Stimulated activated memory B cell treated with anti-CD40 and anti-IgM and Interleukin-4, amounts not matched to agents 10 μg/mL and 1 μg/mL and 100 μg/mL, for 72 hours (primary cell): ENCODE results near the gene WNT3A.

Experiments used
- ATAC-seq: fragments of 150-1000 bp; cut with Tn5 transposase; 2 replicates; pipeline ENCODE4 v1.10.0; 2021
- H3K27ac Mint-ChIP-seq: one replicate; pipeline ENCODE4 v1.8.0; 2022; ENCODE audit warnings: mild to moderate bottlenecking, mixed read lengths
- H3K27me3 Mint-ChIP-seq: one replicate; pipeline ENCODE4 v1.8.0; 2022; ENCODE audit warnings: mixed read lengths
- H3K36me3 Mint-ChIP-seq: one replicate; pipeline ENCODE4 v1.8.0; 2022; ENCODE audit warnings: mixed read lengths
- H3K4me1 Mint-ChIP-seq: one replicate; pipeline ENCODE4 v1.8.0; 2022; ENCODE audit warnings: mixed read lengths
- H3K4me3 Mint-ChIP-seq: one replicate; pipeline ENCODE4 v1.8.0; 2022; ENCODE audit warnings: mild to moderate bottlenecking, moderate library complexity, mixed read lengths
- H3K9me3 Mint-ChIP-seq: one replicate; pipeline ENCODE4 v1.8.0; 2022; ENCODE audit warnings: mixed read lengths

Gene WNT3A

GRCh38 chr1:228095938-228096337, 89.1 kb downstream of the WNT3A start:
- no peak overlapping the region for H3K4me3 Mint-ChIP-seq
- H3K4me1 Mint-ChIP-seq: peaks cover 47% of the 10 kb centered on the region
- no peak for ATAC-seq

GRCh38 chr1:228096416-228097332, 89.9 kb downstream of the WNT3A start:
- Mint-ChIP-seq H3K4me1 (peaks cover 47% of the 10 kb centered on the region), H3K27me3 (no peaks in the 10 kb centered on the region), H3K36me3 (peaks cover 50% of the 10 kb centered on the region), H3K9me3 (peaks cover 9% of the 10 kb centered on the region), H3K27ac (no peak overlapping the region), H3K4me3 (no peak overlapping the region)
- no peak for ATAC-seq

More at GRCh38 chr1:228095938-228096337, 89.1 kb downstream of the WNT3A start:
- no peaks in the 10 kb centered on the region for H3K27me3 Mint-ChIP-seq
- H3K36me3 Mint-ChIP-seq: peaks cover 54% of the 10 kb centered on the region
- H3K27ac Mint-ChIP-seq: peak overlapping the region; percentile 17
- peaks cover 9% of the 10 kb centered on the region for H3K9me3 Mint-ChIP-seq

GRCh38 chr1:228097333-228098081, 90.7 kb downstream of the WNT3A start:
- Mint-ChIP-seq H3K27ac (no peak overlapping the region), H3K4me3 (no peak overlapping the region), H3K4me1 (peaks cover 42% of the 10 kb centered on the region), H3K27me3 (no peaks in the 10 kb centered on the region), H3K36me3 (peaks cover 46% of the 10 kb centered on the region), H3K9me3 (peaks cover 9% of the 10 kb centered on the region)
- ATAC-seq: no peak

GRCh38 chr1:228098323-228098931, 91.6 kb downstream of the WNT3A start:
- Mint-ChIP-seq H3K9me3 (peaks cover 9% of the 10 kb centered on the region), H3K36me3 (peaks cover 46% of the 10 kb centered on the region), H3K4me1 (peaks cover 41% of the 10 kb centered on the region), H3K27me3 (no peaks in the 10 kb centered on the region), H3K4me3 (no peak overlapping the region), H3K27ac (no peak overlapping the region)
- no peak for ATAC-seq

- H3K9me3 Mint-ChIP-seq: peaks cover 9% of the 10 kb centered on the region
- ATAC-seq: no peak
- peaks cover 50% of the 10 kb centered on the region for H3K4me1 Mint-ChIP-seq
- no peak overlapping the region for H3K27ac Mint-ChIP-seq
- no peaks in the 10 kb centered on the region for H3K27me3 Mint-ChIP-seq
- peaks cover 40% of the 10 kb centered on the region for H3K36me3 Mint-ChIP-seq
- no peak overlapping the region for H3K4me3 Mint-ChIP-seq
Observed at GRCh38 chr1:228099331-228099732, 92.5 kb downstream of the WNT3A start.

GRCh38 chr1:228100822-228101613, 94.2 kb downstream of the WNT3A start:
- no peaks in the 10 kb centered on the region for H3K9me3 Mint-ChIP-seq

GRCh38 chr1:228101614-228101993, 94.8 kb downstream of the WNT3A start:
- H3K27ac Mint-ChIP-seq: peak overlapping the region; percentile 85
- ATAC-seq: no peak
- H3K27me3 Mint-ChIP-seq: no peaks in the 10 kb centered on the region
- H3K4me1 Mint-ChIP-seq: peaks cover 40% of the 10 kb centered on the region
- H3K9me3 Mint-ChIP-seq: no peaks in the 10 kb centered on the region
- H3K36me3 Mint-ChIP-seq: peaks cover 23% of the 10 kb centered on the region
- H3K4me3 Mint-ChIP-seq: peak overlapping the region; percentile 86

More at GRCh38 chr1:228100822-228101613, 94.2 kb downstream of the WNT3A start:
- no peaks in the 10 kb centered on the region for H3K27me3 Mint-ChIP-seq
- no peak for ATAC-seq
- peak overlapping the region; percentile 86 for H3K4me3 Mint-ChIP-seq
- H3K27ac Mint-ChIP-seq: peak overlapping the region; percentile 30
- H3K36me3 Mint-ChIP-seq: peaks cover 23% of the 10 kb centered on the region
- peaks cover 44% of the 10 kb centered on the region for H3K4me1 Mint-ChIP-seq

- H3K36me3 Mint-ChIP-seq: peaks cover 28% of the 10 kb centered on the region
Observed at GRCh38 chr1:228101994-228102790, 95.4 kb downstream of the WNT3A start.

GRCh38 chr1:228102791-228103620, 96.2 kb downstream of the WNT3A start, which contains the start of gene C1orf35:
C1orf35 (minus strand) TSS chr1:228103325; CDS start chr1:228103227, 98 bp downstream.
- peak; percentile 91 for ATAC-seq
- Mint-ChIP-seq H3K4me1 (peaks cover 45% of the 10 kb centered on the region), H3K4me3 (peak within 1 kb of the TSS; percentile 86), H3K27ac (peak within 1 kb of the TSS; percentile 85), H3K9me3 (no peaks in the 10 kb centered on the region), H3K36me3 (peaks cover 22% of the 10 kb centered on the region), H3K27me3 (no peaks in the 10 kb centered on the region)

More at GRCh38 chr1:228101994-228102790, 95.4 kb downstream of the WNT3A start:
- H3K9me3 Mint-ChIP-seq: no peaks in the 10 kb centered on the region
- peak overlapping the region; percentile 85 for H3K27ac Mint-ChIP-seq
- H3K4me1 Mint-ChIP-seq: peaks cover 38% of the 10 kb centered on the region
- no peaks in the 10 kb centered on the region for H3K27me3 Mint-ChIP-seq
- peak overlapping the region; percentile 86 for H3K4me3 Mint-ChIP-seq
- peak; percentile 44 for ATAC-seq

GRCh38 chr1:228104526-228105269, 97.9 kb downstream of the WNT3A start:
- peak overlapping the region; percentile 86 for H3K4me3 Mint-ChIP-seq
- ATAC-seq: no peak
- H3K27me3 Mint-ChIP-seq: no peaks in the 10 kb centered on the region
- H3K9me3 Mint-ChIP-seq: no peaks in the 10 kb centered on the region
- H3K36me3 Mint-ChIP-seq: peaks cover 9% of the 10 kb centered on the region
- peak overlapping the region; percentile 18 for H3K27ac Mint-ChIP-seq
- peaks cover 55% of the 10 kb centered on the region for H3K4me1 Mint-ChIP-seq

GRCh38 chr1:228105270-228105995, 98.6 kb downstream of the WNT3A start:
- no peak overlapping the region for H3K27ac Mint-ChIP-seq
- H3K27me3 Mint-ChIP-seq: no peaks in the 10 kb centered on the region
- no peak overlapping the region for H3K4me3 Mint-ChIP-seq
- peaks cover 60% of the 10 kb centered on the region for H3K4me1 Mint-ChIP-seq
- no peak for ATAC-seq
- no peaks in the 10 kb centered on the region for H3K9me3 Mint-ChIP-seq
- H3K36me3 Mint-ChIP-seq: peaks cover 9% of the 10 kb centered on the region
